ENCODE measurements around the gene RAI1. TPM values are rescaled to one million over a fixed set of nuclear protein-coding genes. Genes with fewer than 3 reads are reported as not detected.
"Not testable (repeated sequence)": the region's sequence is repeated elsewhere in the genome, so short reads cannot be mapped to it uniquely, and the experiment has no call there.

RAI1 gene
- total RNA-seq, 8 experiments from 2014 or later = 5.4 to 32.0 (median 20.4) TPM

DNA sequence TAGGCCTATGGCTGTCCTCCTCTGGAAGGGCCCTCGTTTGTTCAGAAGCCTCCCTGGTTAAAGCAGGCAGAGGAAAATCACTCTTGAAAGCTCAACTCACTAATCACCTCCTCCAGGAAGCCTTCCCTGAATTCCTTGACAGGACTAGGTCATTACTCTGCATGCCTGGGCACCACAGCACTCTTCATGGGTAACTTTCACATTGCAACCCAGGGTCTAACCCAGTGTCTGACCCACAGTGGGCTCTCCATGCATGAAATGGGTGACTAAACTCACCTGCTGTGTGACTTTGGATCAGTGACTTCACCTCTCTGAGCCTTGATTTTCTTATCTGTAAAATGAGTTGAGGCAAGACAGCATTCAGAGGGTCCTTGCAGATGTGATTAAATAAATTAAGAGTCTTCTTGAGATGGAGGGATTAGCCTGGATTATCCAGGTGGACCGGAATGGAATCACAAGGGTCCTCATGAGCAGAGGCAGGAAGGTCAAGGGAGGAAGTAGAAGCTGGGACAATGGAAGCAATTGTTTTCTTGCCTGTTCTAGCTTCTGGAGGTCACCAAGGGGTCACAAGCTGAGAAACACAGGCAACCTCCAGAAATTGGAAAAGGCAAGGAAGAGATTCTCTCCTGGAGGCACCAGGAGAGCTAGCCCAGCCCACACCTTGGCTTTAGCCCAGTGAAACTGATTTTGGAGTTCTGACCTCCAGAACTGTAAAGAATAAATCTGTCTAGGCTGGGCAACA, 3.8 kb upstream of the RAI1 start:
- Histone ChIP-seq H3K4me3 (no peak overlapping the region), H3K4me1 (replicated peaks in 1 of 2) (peaks cover 8 to 13% of the 10 kb centered on the region in 2 donors), H3K27ac (no peak overlapping the region)
- in situ Hi-C loops (cut with MboI; ENCODE audit: low pct_unique_long_range_greater_than_20kb in 2 of 9, low sequenced_read_pairs in 9 of 9, unreplicated experiment in 9 of 9) = loop anchor here in 7 of 9 experiments (10.0 to 25.0 kb wide), 4 partner anchors 185 to 360 kb away; partner anchors contain the start of genes ATPAF2 (in 4 of the 7) and GID4 (in 4 of the 7)
- ATAC-seq (replicated peaks in 6 of 8) = no peak
- 33 to 100% (median 71%) methylated on average over 1 to 2 of the region's 2 CpGs; no CpG with 5 or more reads in 3 of the 10 experiments for WGBS, 10 experiments

GRCh38 chr17:17678063-17678699, 3.1 kb upstream of the RAI1 start:
- H3K4me3 ChIP-seq; H3K27ac ChIP-seq; ATAC-seq (replicated peaks in 6 of 8): not testable (repeated sequence)
- in situ Hi-C loops (cut with MboI; ENCODE audit: low pct_unique_long_range_greater_than_20kb in 2 of 9, low sequenced_read_pairs in 9 of 9, unreplicated experiment in 9 of 9) = loop anchor here in 7 of 9 experiments (10.0 to 25.0 kb wide), 4 partner anchors 184 to 359 kb away; partner anchors contain the start of genes ATPAF2 (in 4 of the 7) and GID4 (in 4 of the 7)
- peaks cover 8 to 13% of the 10 kb centered on the region in 2 donors for H3K4me1 ChIP-seq (replicated peaks in 1 of 2)
- WGBS, 10 experiments = 42 to 91% (median 73%) methylated on average over 1 to 4 of the region's 5 CpGs; no CpG with 5 or more reads in 3 of the 10 experiments

- in situ Hi-C loops (cut with MboI; ENCODE audit: low pct_unique_long_range_greater_than_20kb in 2 of 9, low sequenced_read_pairs in 9 of 9, unreplicated experiment in 9 of 9) = loop anchor here in 7 of 9 experiments (10.0 to 25.0 kb wide), 4 partner anchors 183 to 358 kb away; partner anchors contain the start of genes ATPAF2 (in 4 of the 7) and GID4 (in 4 of the 7)
- peaks cover 14 to 21% of the 10 kb centered on the region in 2 donors for H3K4me1 ChIP-seq (replicated peaks in 1 of 2)
- no peak overlapping the region for H3K27ac ChIP-seq
- 37 to 100% (median 80%) methylated on average over 1 to 4 of the region's 6 CpGs; no CpG with 5 or more reads in 2 of the 10 experiments for WGBS, 10 experiments
- no peak for ATAC-seq (replicated peaks in 6 of 8)
- no peak overlapping the region for H3K4me3 ChIP-seq
Observed at GRCh38 chr17:17679243-17679642, 2.0 kb upstream of the RAI1 start.

GRCh38 chr17:17679748-17680147, 1.5 kb upstream of the RAI1 start:
- no peak for ATAC-seq (replicated peaks in 6 of 8)
- in situ Hi-C loops (cut with MboI; ENCODE audit: low pct_unique_long_range_greater_than_20kb in 2 of 9, low sequenced_read_pairs in 9 of 9, unreplicated experiment in 9 of 9) = loop anchor here in 7 of 9 experiments (10.0 to 25.0 kb wide), 5 partner anchors 95 to 358 kb away; partner anchors contain the start of genes ATPAF2 (in 4 of the 7) and GID4 (in 4 of the 7)
- Histone ChIP-seq H3K4me3 (no peak overlapping the region), H3K27ac (no peak overlapping the region), H3K4me1 (replicated peaks in 1 of 2) (peaks cover 16 to 23% of the 10 kb centered on the region in 2 donors)
- WGBS, 10 experiments = 38 to 100% (median 84%) methylated on average over 1 to 6 of the region's 6 CpGs; no CpG with 5 or more reads in 3 of the 10 experiments

- peaks cover 25 to 30% of the 10 kb centered on the region in 2 donors for H3K4me1 ChIP-seq (replicated peaks in 1 of 2)
- no peak for ATAC-seq (replicated peaks in 6 of 8)
- 0 to 100% (median 60%) methylated on average over 1 to 9 of the region's 12 CpGs for WGBS, 10 experiments
- in situ Hi-C loops (cut with MboI; ENCODE audit: low pct_unique_long_range_greater_than_20kb in 2 of 9, low sequenced_read_pairs in 9 of 9, unreplicated experiment in 9 of 9) = loop anchor here in 6 of 9 experiments (10.0 to 25.0 kb wide), 4 partner anchors 94 to 357 kb away; partner anchors contain the start of genes ATPAF2 (in 4 of the 6) and GID4 (in 4 of the 6)
- peak overlapping the region; percentile 62 to 93 (median 79) for H3K4me3 ChIP-seq
- H3K27ac ChIP-seq = no peak overlapping the region
Observed at GRCh38 chr17:17680477-17681186, 626 bp upstream of the RAI1 start.

DNA sequence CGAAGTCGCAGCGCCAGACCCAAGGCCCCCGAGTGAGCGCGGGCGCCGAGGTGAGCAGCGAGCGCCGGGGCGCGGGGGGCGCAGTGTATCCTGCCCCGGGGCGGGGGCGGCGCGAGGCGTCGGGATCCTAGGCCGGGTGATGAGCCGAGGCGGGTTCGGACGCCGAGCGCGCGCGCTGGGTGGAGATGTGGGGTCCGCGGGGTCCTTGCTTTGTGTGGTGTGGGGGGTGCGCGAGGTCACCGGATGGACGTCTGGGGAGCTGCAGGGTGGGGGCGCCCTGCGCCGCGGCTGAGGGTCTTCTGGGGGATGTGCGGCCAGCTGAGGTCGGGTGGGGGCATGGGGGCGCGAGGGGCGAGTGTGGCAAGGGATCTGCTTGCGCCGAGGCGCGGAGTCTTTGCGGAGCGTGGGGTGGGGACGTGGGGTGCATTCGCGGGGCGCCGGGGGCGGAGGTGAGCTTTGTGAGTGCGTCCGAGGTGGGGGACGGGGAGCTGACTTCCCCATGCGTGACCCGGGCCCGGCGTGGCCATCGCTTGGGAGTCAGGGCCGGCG, 560 bp downstream of the RAI1 start:
- in situ Hi-C loops (cut with MboI; ENCODE audit: low pct_unique_long_range_greater_than_20kb in 2 of 9, low sequenced_read_pairs in 9 of 9, unreplicated experiment in 9 of 9) = loop anchor here in 6 of 9 experiments (10.0 to 25.0 kb wide), 4 partner anchors 93 to 355 kb away; partner anchors contain the start of genes ATPAF2 (in 4 of the 6) and GID4 (in 4 of the 6)
- peak; percentile 6 to 37 (median 28) for ATAC-seq (replicated peaks in 6 of 8)
- Histone ChIP-seq H3K4me1 (replicated peaks in 1 of 2) (peaks cover 29 to 33% of the 10 kb centered on the region in 2 donors), H3K27ac (peak overlapping the region; percentile 92 to 97), H3K4me3 (peak overlapping the region; percentile 62 to 93 (median 79))
- no CpG with 5 or more reads among the region's 68 CpGs for WGBS, 10 experiments

DNA sequence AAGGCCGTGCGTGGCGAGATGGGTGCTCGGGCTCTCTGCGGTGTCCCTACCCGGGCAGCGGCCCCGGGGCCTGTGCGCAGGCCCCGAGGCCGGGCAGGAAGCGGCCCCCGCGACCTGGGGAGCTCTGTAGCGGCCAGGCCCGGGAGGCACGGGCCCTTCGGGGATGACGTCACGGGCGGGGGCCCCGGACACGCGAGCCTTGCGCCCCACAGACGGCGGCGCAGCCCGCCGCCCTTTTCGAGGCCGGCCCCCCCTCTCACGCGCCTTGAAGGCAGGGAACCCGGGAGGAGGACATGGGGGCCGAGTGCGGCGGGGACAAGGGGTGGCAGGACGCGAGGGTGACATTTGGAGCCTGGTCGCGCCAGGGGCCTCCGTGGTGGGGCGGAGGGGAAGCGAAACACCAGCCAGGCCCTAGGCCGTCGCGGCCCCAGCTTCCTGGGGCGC, 1.1 kb downstream of the RAI1 start:
- no CpG with 5 or more reads among the region's 49 CpGs for WGBS, 10 experiments
- H3K4me1 ChIP-seq (replicated peaks in 1 of 2) = peaks cover 34 to 38% of the 10 kb centered on the region in 2 donors
- H3K27ac ChIP-seq = peak overlapping the region; percentile 92 to 97
- peak overlapping the region; percentile 62 to 93 (median 79) for H3K4me3 ChIP-seq
- in situ Hi-C loops (cut with MboI; ENCODE audit: low pct_unique_long_range_greater_than_20kb in 2 of 9, low sequenced_read_pairs in 9 of 9, unreplicated experiment in 9 of 9) = loop anchor here in 6 of 9 experiments (10.0 to 25.0 kb wide), 4 partner anchors 92 to 355 kb away; partner anchors contain the start of genes ATPAF2 (in 4 of the 6) and GID4 (in 4 of the 6)
- peak; percentile 5 to 24 (median 22) for ATAC-seq (replicated peaks in 6 of 8)

DNA sequence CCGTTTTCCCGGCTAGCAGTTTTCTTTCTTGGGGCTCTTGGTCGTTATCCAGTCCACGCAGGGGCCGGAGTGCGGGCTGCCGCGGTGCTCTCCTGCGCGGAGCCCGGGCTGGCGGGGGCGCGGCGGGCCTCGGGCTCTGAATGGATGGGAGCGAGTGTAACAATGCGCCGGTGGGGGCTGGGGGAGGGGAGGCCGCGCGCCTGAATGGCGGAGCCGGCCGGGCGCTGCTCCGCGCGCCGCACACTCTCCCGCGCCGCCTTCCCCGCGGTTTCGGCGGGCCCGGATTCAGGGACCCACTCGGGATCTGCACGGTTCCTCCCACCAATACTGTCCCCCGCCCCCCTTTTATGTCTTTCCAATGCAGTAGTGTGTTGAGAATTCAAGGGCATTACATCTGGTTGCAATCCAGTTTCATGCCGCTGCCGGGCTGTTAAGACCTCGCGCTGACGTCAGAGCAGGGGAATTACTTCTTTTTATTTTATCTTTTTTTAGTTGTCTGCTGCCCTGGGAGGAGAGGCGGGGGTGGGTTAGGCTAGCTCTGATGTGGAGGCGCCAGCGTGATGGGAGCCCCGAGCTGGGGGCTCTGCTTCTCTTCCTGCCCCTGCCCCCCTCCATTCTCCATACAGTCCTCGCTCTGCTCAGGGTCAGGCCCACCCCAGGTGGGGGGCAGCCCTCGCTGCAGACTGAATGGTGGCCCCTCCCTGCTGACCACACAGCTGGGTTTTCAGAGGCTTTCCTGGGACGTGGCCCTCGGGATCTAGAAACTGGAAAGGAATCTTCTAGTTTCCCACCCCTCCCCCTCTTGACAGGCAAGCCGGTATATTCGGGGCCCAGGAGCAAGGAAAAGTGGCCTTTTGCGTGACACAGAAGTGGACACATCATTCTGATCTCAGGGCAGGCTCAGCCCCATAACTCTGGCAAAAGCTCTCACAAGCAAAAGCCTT, 1.8 kb downstream of the RAI1 start:
- peak; percentile 45 to 67 (median 52) for ATAC-seq (replicated peaks in 6 of 8)
- Histone ChIP-seq H3K4me1 (replicated peaks in 1 of 2) (peaks cover 35 to 41% of the 10 kb centered on the region in 2 donors), H3K4me3 (peak overlapping the region; percentile 62 to 93 (median 79)), H3K27ac (peak overlapping the region; percentile 92 to 97)
- in situ Hi-C loops (cut with MboI; ENCODE audit: low pct_unique_long_range_greater_than_20kb in 2 of 9, low sequenced_read_pairs in 9 of 9, unreplicated experiment in 9 of 9) = loop anchor here in 6 of 9 experiments (10.0 to 25.0 kb wide), 4 partner anchors 92 to 354 kb away; partner anchors contain the start of genes ATPAF2 (in 4 of the 6) and GID4 (in 4 of the 6)
- WGBS, 10 experiments = 0 to 7% (median 1%) methylated on average over 1 to 15 of the region's 57 CpGs; no CpG with 5 or more reads in 4 of the 10 experiments

GRCh38 chr17:17683710-17684365, 2.6 kb downstream of the RAI1 start:
- Histone ChIP-seq H3K4me3 (peak overlapping the region; percentile 62 to 93 (median 79)), H3K4me1 (replicated peaks in 1 of 2) (peaks cover 35 to 41% of the 10 kb centered on the region in 2 donors), H3K27ac (peak overlapping the region; percentile 92 to 97)
- WGBS, 10 experiments = 80 to 100% (median 93%) methylated on average over 1 to 7 of the region's 7 CpGs; no CpG with 5 or more reads in 1 of the 10 experiments
- ATAC-seq (replicated peaks in 6 of 8) = no peak
- in situ Hi-C loops (cut with MboI; ENCODE audit: low pct_unique_long_range_greater_than_20kb in 2 of 9, low sequenced_read_pairs in 9 of 9, unreplicated experiment in 9 of 9) = loop anchor here in 6 of 9 experiments (10.0 to 25.0 kb wide), 4 partner anchors 91 to 353 kb away; partner anchors contain the start of genes ATPAF2 (in 4 of the 6) and GID4 (in 4 of the 6)

All from motor neuron (in vitro differentiated cells).